ENCODE measurements around the gene ALLC.

The ALLC gene

DNA sequence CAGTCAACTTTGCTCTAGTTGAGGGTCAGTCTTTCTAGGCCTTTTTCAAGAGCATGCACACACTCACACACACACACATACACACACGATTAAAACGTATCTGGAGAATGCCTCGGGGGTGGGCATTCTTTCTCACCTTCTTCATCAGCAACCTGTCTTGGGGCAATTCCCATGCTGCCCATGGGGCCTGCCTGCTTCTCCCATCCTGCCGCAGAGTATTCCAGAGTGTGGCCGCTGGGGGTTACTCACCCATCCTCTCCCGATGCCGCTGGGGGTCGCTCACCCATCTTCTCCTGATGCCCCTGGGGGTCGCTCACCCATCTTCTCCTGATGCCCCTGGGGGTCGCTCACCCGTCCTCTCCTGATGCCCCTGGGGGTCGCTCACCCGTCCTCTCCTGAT lies 10.8 kb upstream of the ALLC start:
- Histone ChIP-seq H3K27ac (ENCODE audit: insufficient read depth, low read depth, low read length, poor library complexity, severe bottlenecking) (no peak overlapping the region), H3K4me3 (ENCODE audit: insufficient read depth, low read depth, low read length) (no peak overlapping the region), H3K36me3 (ENCODE audit: control insufficient read depth, insufficient read depth, low read length) (no peaks in the 10 kb centered on the region), H3K9me3 (ENCODE audit: control insufficient read depth, low read length) (no peaks in the 10 kb centered on the region), H3K4me1 (ENCODE audit: control insufficient read depth, insufficient read depth, low read length) (peaks cover 12% of the 10 kb centered on the region), H3K27me3 (ENCODE audit: control insufficient read depth, insufficient read depth, low read length, poor library complexity, severe bottlenecking) (no peaks in the 10 kb centered on the region)
- 85 to 86% methylated on average over 13 of the region's 13 CpGs for WGBS, 2 experiments

DNA sequence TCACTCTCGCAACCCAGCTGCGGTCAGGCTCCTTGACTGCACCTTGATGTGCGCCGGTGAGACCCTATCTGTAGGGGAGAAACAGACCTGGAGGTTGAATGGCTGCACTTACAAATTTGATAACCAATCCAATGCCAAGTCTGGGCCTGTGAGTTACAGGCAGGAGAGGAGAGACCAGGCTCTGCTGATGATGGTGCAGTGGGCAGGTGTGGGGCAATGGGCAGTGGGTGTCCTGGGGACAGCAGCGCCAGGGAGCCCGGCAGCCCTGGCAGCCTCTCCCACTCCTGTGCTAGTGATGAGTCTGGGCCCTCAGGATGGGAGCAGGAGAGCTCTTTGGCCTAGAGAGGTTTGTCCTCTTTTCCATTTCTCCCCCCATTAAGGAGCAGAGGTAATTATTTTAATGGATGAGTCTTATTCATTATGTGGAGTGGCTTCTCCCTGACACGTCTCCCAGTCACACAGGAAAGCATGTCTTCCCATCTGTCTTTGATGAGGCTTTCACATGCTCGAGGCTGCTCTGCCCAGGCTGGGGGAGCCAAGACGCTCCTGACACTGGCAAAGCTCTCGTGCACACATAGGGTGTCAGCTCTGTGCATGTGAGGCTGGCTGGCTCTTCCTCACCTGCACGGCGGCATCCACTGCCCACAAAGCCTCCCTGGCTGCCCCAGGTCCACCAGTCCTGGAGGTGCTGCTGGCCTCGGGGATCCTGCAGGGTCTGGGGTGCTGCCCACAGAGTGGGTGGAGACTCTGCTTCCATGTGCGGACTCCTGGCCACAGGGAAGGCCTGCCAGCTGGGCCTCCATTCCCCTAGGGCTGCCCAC lies 10.0 kb upstream of the ALLC start:
- 94 to 95% methylated on average over 14 of the region's 14 CpGs for WGBS, 2 experiments
- no peak overlapping the region for H3K27ac ChIP-seq (ENCODE audit: insufficient read depth, low read depth, low read length, poor library complexity, severe bottlenecking)

GRCh38 chr2:3648652-3649177 lies 9.3 kb upstream of the ALLC start:
- Histone ChIP-seq H3K27ac (ENCODE audit: insufficient read depth, low read depth, low read length, poor library complexity, severe bottlenecking) (no peak overlapping the region), H3K9me3 (ENCODE audit: control insufficient read depth, low read length) (no peaks in the 10 kb centered on the region), H3K4me3 (ENCODE audit: insufficient read depth, low read depth, low read length) (no peak overlapping the region), H3K36me3 (ENCODE audit: control insufficient read depth, insufficient read depth, low read length) (no peaks in the 10 kb centered on the region), H3K27me3 (ENCODE audit: control insufficient read depth, insufficient read depth, low read length, poor library complexity, severe bottlenecking) (no peaks in the 10 kb centered on the region), H3K4me1 (ENCODE audit: control insufficient read depth, insufficient read depth, low read length) (peaks cover 12% of the 10 kb centered on the region)
- 94 to 95% methylated on average over 20 of the region's 20 CpGs for WGBS, 2 experiments

More for the DNA sequence above, 10.0 kb upstream of the ALLC start:
- Histone ChIP-seq H3K9me3 (ENCODE audit: control insufficient read depth, low read length) (no peaks in the 10 kb centered on the region), H3K4me1 (ENCODE audit: control insufficient read depth, insufficient read depth, low read length) (peaks cover 12% of the 10 kb centered on the region), H3K4me3 (ENCODE audit: insufficient read depth, low read depth, low read length) (no peak overlapping the region), H3K27me3 (ENCODE audit: control insufficient read depth, insufficient read depth, low read length, poor library complexity, severe bottlenecking) (no peaks in the 10 kb centered on the region), H3K36me3 (ENCODE audit: control insufficient read depth, insufficient read depth, low read length) (no peaks in the 10 kb centered on the region)

- Histone ChIP-seq H3K27ac (ENCODE audit: insufficient read depth, low read depth, low read length, poor library complexity, severe bottlenecking) (no peak overlapping the region), H3K36me3 (ENCODE audit: control insufficient read depth, insufficient read depth, low read length) (no peaks in the 10 kb centered on the region), H3K4me1 (ENCODE audit: control insufficient read depth, insufficient read depth, low read length) (peaks cover 12% of the 10 kb centered on the region), H3K27me3 (ENCODE audit: control insufficient read depth, insufficient read depth, low read length, poor library complexity, severe bottlenecking) (no peaks in the 10 kb centered on the region), H3K4me3 (ENCODE audit: insufficient read depth, low read depth, low read length) (no peak overlapping the region), H3K9me3 (ENCODE audit: control insufficient read depth, low read length) (no peaks in the 10 kb centered on the region)
- WGBS, 2 experiments, result 95% methylated on average over 16 of the region's 16 CpGs
Observed at GRCh38 chr2:3649581-3649980, 8.4 kb upstream of the ALLC start.

- no peaks in the 10 kb centered on the region for H3K9me3 ChIP-seq (ENCODE audit: control insufficient read depth, low read length)
- no peaks in the 10 kb centered on the region for H3K27me3 ChIP-seq (ENCODE audit: control insufficient read depth, insufficient read depth, low read length, poor library complexity, severe bottlenecking)
- H3K4me1 ChIP-seq (ENCODE audit: control insufficient read depth, insufficient read depth, low read length), result peaks cover 12% of the 10 kb centered on the region
- H3K36me3 ChIP-seq (ENCODE audit: control insufficient read depth, insufficient read depth, low read length), result no peaks in the 10 kb centered on the region
- H3K4me3 ChIP-seq (ENCODE audit: insufficient read depth, low read depth, low read length), result no peak overlapping the region
- 86 to 87% methylated on average over 20 of the region's 20 CpGs for WGBS, 2 experiments
- H3K27ac ChIP-seq (ENCODE audit: insufficient read depth, low read depth, low read length, poor library complexity, severe bottlenecking), result no peak overlapping the region
Observed at GRCh38 chr2:3650140-3650920, 7.7 kb upstream of the ALLC start.

DNA sequence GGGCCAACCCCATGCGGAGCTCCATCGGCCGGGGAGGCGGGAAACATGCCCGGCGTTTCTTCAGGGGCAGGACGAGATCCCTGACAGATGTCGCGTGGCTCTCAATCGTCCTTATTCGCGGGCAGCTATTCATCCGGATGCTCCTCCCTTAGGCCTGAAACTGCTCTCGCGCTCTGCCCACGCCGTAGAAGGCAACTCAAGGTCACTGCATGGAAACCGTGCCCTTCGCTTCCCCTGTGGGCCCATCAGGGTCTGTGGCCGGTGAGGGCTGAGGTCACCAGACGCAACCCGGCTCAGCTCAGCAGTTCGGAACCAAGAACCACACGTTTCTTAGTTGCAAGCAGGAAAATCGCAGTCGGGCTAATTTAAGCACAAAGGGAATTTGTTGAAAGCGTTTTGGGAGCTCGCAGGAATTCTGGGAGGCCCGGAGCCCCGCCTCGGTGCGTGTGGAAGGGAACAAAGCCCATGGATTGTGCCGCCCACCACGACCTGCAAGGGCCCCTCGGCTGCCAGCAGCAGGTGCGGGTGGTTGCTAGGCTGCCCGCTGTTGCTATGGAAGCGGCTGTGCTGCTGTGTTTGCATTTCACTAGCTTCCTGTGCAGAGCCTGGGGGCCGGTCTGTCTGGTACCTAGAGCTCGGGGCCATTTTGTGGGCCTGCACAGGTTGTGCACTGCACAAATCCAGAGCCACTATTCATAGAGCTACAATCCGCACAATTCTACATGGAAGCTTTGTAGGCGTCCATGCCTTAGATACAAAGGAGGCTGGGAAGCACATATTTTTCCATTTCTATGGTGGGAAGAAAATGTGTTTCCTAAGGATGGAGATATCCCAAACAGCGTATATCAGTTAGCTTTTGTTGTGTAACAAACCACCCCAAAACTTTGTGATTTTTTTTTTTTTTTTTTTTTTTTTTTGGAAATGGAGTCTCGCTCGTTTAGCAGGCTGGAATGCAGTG lies 6.0 kb upstream of the ALLC start:
- Histone ChIP-seq H3K27ac (ENCODE audit: insufficient read depth, low read depth, low read length, poor library complexity, severe bottlenecking) (peak overlapping the region; percentile 97), H3K4me3 (ENCODE audit: insufficient read depth, low read depth, low read length) (peak overlapping the region; percentile 29), H3K4me1 (ENCODE audit: control insufficient read depth, insufficient read depth, low read length) (peaks cover 16% of the 10 kb centered on the region), H3K27me3 (ENCODE audit: control insufficient read depth, insufficient read depth, low read length, poor library complexity, severe bottlenecking) (no peaks in the 10 kb centered on the region), H3K36me3 (ENCODE audit: control insufficient read depth, insufficient read depth, low read length) (no peaks in the 10 kb centered on the region), H3K9me3 (ENCODE audit: control insufficient read depth, low read length) (no peaks in the 10 kb centered on the region)
- 14 to 16% methylated on average over 45 of the region's 45 CpGs for WGBS, 2 experiments

DNA sequence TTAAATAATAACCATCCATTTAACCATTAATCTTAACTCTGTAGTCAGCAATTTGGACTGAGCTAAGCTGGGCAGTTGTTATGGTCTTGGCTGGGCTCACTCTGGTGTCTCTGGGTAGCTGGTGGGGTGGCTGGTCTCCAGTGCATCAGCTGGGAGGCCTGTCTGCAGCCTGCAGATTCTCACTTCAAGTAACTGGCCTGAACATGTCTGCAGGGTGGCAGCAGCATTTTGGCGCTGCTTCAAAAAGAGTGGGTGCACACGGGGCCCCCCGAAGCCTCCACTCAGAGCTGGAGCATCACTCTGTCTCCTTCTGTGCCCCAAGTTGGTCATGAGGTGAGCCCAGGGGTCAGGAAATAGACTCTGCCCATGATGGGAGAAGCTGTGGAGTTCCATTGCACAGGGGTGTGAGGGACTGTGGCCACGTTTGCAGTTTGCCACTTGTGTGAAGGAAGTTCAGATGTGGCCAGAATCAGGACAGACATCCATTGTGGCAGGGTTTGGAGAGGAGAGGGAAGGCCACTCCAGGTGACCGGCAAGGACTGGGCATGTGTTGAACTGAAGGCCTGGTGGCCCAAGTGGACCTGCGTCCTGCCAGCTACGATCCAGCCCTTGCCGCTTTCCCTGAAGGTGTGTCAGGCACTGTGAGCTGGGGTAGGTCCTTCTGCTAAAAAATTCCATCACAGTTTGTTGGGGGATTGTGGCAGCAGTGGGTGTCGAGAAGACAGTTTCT lies 4.9 kb upstream of the ALLC start:
- no peaks in the 10 kb centered on the region for H3K9me3 ChIP-seq (ENCODE audit: control insufficient read depth, low read length)
- H3K36me3 ChIP-seq (ENCODE audit: control insufficient read depth, insufficient read depth, low read length), result no peaks in the 10 kb centered on the region
- no peak overlapping the region for H3K4me3 ChIP-seq (ENCODE audit: insufficient read depth, low read depth, low read length)
- no peak overlapping the region for H3K27ac ChIP-seq (ENCODE audit: insufficient read depth, low read depth, low read length, poor library complexity, severe bottlenecking)
- peaks cover 23% of the 10 kb centered on the region for H3K4me1 ChIP-seq (ENCODE audit: control insufficient read depth, insufficient read depth, low read length)
- 95% methylated on average over 9 of the region's 9 CpGs for WGBS, 2 experiments
- H3K27me3 ChIP-seq (ENCODE audit: control insufficient read depth, insufficient read depth, low read length, poor library complexity, severe bottlenecking), result no peaks in the 10 kb centered on the region

DNA sequence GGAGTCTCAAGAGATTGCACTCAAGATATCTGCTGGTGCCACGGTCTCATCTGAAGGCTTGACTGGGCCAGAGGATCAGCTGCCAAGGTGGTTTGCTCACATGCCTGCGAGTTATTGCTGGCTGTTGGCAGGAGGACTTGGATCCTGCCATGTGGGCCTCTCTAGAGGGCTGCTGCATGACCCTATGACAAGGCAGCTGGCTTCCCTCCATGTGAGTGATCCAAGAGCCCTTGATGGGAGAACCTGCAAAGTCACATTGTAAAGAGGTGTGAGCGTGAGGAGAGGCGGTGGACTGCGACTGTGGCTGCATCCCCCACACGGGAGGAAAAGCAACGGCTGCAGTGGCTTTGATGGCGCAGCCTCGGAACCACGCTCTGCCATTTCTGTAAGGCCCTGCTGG lies 4.0 kb upstream of the ALLC start:
- no peak overlapping the region for H3K4me3 ChIP-seq (ENCODE audit: insufficient read depth, low read depth, low read length)
- WGBS, 2 experiments, result 90 to 92% methylated on average over 10 of the region's 10 CpGs

DNA sequence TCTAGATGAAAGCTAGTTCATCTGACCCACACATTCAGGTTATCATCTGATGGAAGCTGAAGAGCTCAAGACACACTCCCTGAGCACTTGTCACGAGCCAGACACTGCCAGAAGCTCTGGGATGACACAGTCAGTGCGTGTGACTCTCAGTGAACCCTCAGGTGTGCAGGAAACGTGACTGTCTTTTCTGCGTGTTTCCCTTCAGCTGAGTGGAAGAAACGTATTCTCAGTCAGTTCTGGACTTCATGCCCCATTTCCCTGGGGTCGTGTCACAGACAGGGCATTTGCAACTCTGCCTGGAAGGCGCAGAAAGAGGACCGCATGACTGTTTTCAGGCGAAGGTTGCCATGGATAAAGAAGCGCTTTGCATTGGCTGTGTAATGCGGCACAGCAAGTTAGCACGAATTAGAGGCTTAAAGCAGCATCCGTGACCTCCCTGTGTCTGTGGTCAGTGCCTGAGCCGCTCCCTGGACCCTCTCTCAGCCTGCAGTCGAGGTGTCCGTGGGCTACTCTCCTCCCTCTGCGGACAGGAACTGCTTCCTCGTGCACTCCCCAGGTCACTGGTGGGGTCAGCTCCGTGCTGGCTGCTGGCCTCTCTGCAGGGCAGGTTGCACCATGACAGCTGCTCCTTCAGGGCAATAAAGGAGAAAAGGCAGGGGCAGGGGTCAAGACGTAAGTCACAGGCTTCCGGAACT lies 3.3 kb upstream of the ALLC start:
- Histone ChIP-seq H3K4me1 (ENCODE audit: control insufficient read depth, insufficient read depth, low read length) (peaks cover 31% of the 10 kb centered on the region), H3K27ac (ENCODE audit: insufficient read depth, low read depth, low read length, poor library complexity, severe bottlenecking) (no peak overlapping the region), H3K9me3 (ENCODE audit: control insufficient read depth, low read length) (no peaks in the 10 kb centered on the region), H3K4me3 (ENCODE audit: insufficient read depth, low read depth, low read length) (no peak overlapping the region), H3K36me3 (ENCODE audit: control insufficient read depth, insufficient read depth, low read length) (no peaks in the 10 kb centered on the region), H3K27me3 (ENCODE audit: control insufficient read depth, insufficient read depth, low read length, poor library complexity, severe bottlenecking) (no peaks in the 10 kb centered on the region)
- 90 to 91% methylated on average over 21 of the region's 21 CpGs for WGBS, 2 experiments

More for the DNA sequence above, 4.0 kb upstream of the ALLC start:
- no peak overlapping the region for H3K27ac ChIP-seq (ENCODE audit: insufficient read depth, low read depth, low read length, poor library complexity, severe bottlenecking)
- peaks cover 26% of the 10 kb centered on the region for H3K4me1 ChIP-seq (ENCODE audit: control insufficient read depth, insufficient read depth, low read length)
- H3K27me3 ChIP-seq (ENCODE audit: control insufficient read depth, insufficient read depth, low read length, poor library complexity, severe bottlenecking), result no peaks in the 10 kb centered on the region
- H3K9me3 ChIP-seq (ENCODE audit: control insufficient read depth, low read length), result no peaks in the 10 kb centered on the region
- H3K36me3 ChIP-seq (ENCODE audit: control insufficient read depth, insufficient read depth, low read length), result no peaks in the 10 kb centered on the region

Measured in ectodermal cell (in vitro differentiated cells).